Brain microvascular endothelial cell (primary cell): Measurements from ENCODE around the gene PDSS2.

Experiments used
- DNase-seq: peaks from one replicate; pipeline ENCODE4 v3.0.0-alpha.2; 2020
- H3K27ac ChIP-seq: fragments of 250-450 bp; sonication (Bioruptor Pico); 2 replicates; pipeline ENCODE4 v1.5.1; 2020; ENCODE audit warnings: mild to moderate bottlenecking, moderate library complexity
- H3K27me3 ChIP-seq: fragments of 250-450 bp; sonication (Bioruptor Pico); replicated peaks from 2 replicates; pipeline ENCODE4 v1.5.1; 2020; ENCODE audit warnings: mild to moderate bottlenecking
- H3K36me3 ChIP-seq: fragments of 250-450 bp; sonication (Bioruptor Pico); replicated peaks from 2 replicates; pipeline ENCODE4 v1.5.1; 2020; ENCODE audit warnings: mild to moderate bottlenecking
- H3K4me3 ChIP-seq: 2 replicates; pipeline ENCODE4 v1.5.1; 2011; ENCODE audit warnings: low read depth, mild to moderate bottlenecking, control low read depth, low read length, moderate library complexity
- CTCF ChIP-seq: IDR thresholded peaks from 2 replicates; pipeline ENCODE4 v1.5.1; 2011; ENCODE audit warnings: low read depth, mild to moderate bottlenecking, moderate library complexity, low read length, control low read depth, inconsistent platforms; ENCODE audit errors: missing control alignments
- in situ Hi-C: cut with HindIII; loops from 2 replicates; pipeline ENCODE4 v1.10.0; 2017; ENCODE audit warnings: low sequenced_read_pairs, low pct_ligation_motif_present

Gene PDSS2

GRCh38 chr6:107246972-107247615, 212.3 kb downstream of the PDSS2 start:
- TF ChIP-seq CTCF = no peak
- H3K4me3 ChIP-seq = no peak overlapping the region

GRCh38 chr6:107246249-107246971, 213.0 kb downstream of the PDSS2 start:
- no peak overlapping the region for H3K4me3 ChIP-seq
- in situ Hi-C loops = no loop called here
- DNase-seq = no peak
- TF ChIP-seq CTCF = no peak
- no peak overlapping the region for H3K27ac ChIP-seq
- no peaks in the 10 kb centered on the region for H3K27me3 ChIP-seq
- H3K36me3 ChIP-seq = no peaks in the 10 kb centered on the region

More at GRCh38 chr6:107246972-107247615, 212.3 kb downstream of the PDSS2 start:
- Histone ChIP-seq H3K27me3 (no peaks in the 10 kb centered on the region), H3K36me3 (no peaks in the 10 kb centered on the region), H3K27ac (no peak overlapping the region)
- in situ Hi-C loops = no loop called here
- DNase-seq = no peak

GRCh38 chr6:107244742-107245480, 214.5 kb downstream of the PDSS2 start:
- Histone ChIP-seq H3K36me3 (no peaks in the 10 kb centered on the region), H3K27ac (no peak overlapping the region), H3K27me3 (no peaks in the 10 kb centered on the region), H3K4me3 (no peak overlapping the region)
- TF ChIP-seq CTCF = no peak
- in situ Hi-C loops = no loop called here
- no peak for DNase-seq

GRCh38 chr6:107244082-107244741, 215.2 kb downstream of the PDSS2 start:
- Histone ChIP-seq H3K27ac (no peak overlapping the region), H3K4me3 (no peak overlapping the region), H3K27me3 (no peaks in the 10 kb centered on the region), H3K36me3 (no peaks in the 10 kb centered on the region)
- no peak for TF ChIP-seq CTCF
- in situ Hi-C loops = no loop called here
- DNase-seq = no peak

GRCh38 chr6:107243471-107243870, 215.9 kb downstream of the PDSS2 start:
- DNase-seq = no peak
- H3K27ac ChIP-seq = no peak overlapping the region
- no peak overlapping the region for H3K4me3 ChIP-seq
- H3K27me3 ChIP-seq = no peaks in the 10 kb centered on the region
- in situ Hi-C loops = no loop called here
- TF ChIP-seq CTCF = no peak
- H3K36me3 ChIP-seq = no peaks in the 10 kb centered on the region
